Thyroid gland (tissue), 4 donors: ENCODE measurements around the gene ZNF502. TPM values are rescaled to one million over a fixed set of nuclear protein-coding genes. Genes with fewer than 3 reads are reported as not detected.

Experiments
- DNase-seq, 2 donors: peaks; one replicate each; pipeline ENCODE4 v3.0.0-alpha.2; 2019
- H3K27ac ChIP-seq, 3 donors: fragments of 200-600 bp; sonication (generic); 1 replicate in 2 of 3; 2 replicates in 1 of 3; pipeline ENCODE4 v1.5.1; 2016 to 2019; ENCODE audit warnings: mild to moderate bottlenecking in 1 of 3, moderate library complexity in 1 of 3
- H3K27me3 ChIP-seq: fragments of 200-600 bp; sonication (generic); one replicate; pipeline ENCODE4 v1.5.1; 2019
- H3K36me3 ChIP-seq, 2 donors: fragments of 200-600 bp; sonication (generic); one replicate each; pipeline ENCODE4 v1.5.1; 2016 to 2019
- H3K4me1 ChIP-seq, 2 donors: fragments of 200-600 bp; sonication (generic); one replicate each; pipeline ENCODE4 v1.5.1; 2017 to 2019
- H3K4me3 ChIP-seq, 3 donors: fragments of 200-600 bp; sonication (generic); replicated peaks in 1 of 3; 1 replicate in 2 of 3; 2 replicates in 1 of 3; pipeline ENCODE4 v1.5.1; 2016; ENCODE audit warnings: mild to moderate bottlenecking in 1 of 3
- H3K9me3 ChIP-seq: fragments of 200-600 bp; sonication (generic); one replicate; pipeline ENCODE4 v1.5.1; 2017
- CTCF ChIP-seq, 6 experiments: fragments of 200-600 bp in 3 of 6; fragments of 450-650 bp in 3 of 6; sonication (generic) in 3 of 6; IDR thresholded peaks; one replicate each; pipeline ENCODE4 v1.5.1; 2016 to 2019; ENCODE audit warnings: antibody characterized with exemption in 6 of 6, mild to moderate bottlenecking in 2 of 6, inconsistent platforms in 1 of 6, moderate library complexity in 1 of 6
- POLR2A ChIP-seq, 2 donors: fragments of 450-650 bp; IDR thresholded peaks; one replicate each; pipeline ENCODE4 v1.6.1; 2017; ENCODE audit warnings: antibody characterized with exemption in 2 of 2, mild to moderate bottlenecking in 2 of 2, moderate library complexity in 1 of 2
- WGBS, 2 donors: methylation state at CpG; one replicate each; pipeline ENCODE4 v1.1.5; 2017; 5-methylcytosine and 5-hydroxymethylcytosine counted together
- intact Hi-C: fragments of 100-400 bp; cut with DNase I; formaldehyde crosslinking; loops from one replicate; pipeline ENCODE4 v1.15.1; 2023
- total RNA-seq, 4 donors: library from RNA; depleted of rRNA; stranded (reverse); fragments of >200 nt; gene quantifications; one replicate each; pipeline ENCODE4 v1.2.3, GENCODE V29; 2016

ZNF502 gene
- total RNA-seq, 4 donors from 2014 or later = 6.4 to 11.1 (median 8.2) TPM

GRCh38 chr3:44685128-44685800 is 27.2 kb upstream of the ZNF502 start:
- Histone ChIP-seq H3K4me3 (peak overlapping the region; percentile 53 to 54 (median 54)), H3K9me3 (no peaks in the 10 kb centered on the region), H3K27ac (peak overlapping the region in 1 of 3 donors; percentile 31), H3K4me1 (peaks cover 0 to 5% of the 10 kb centered on the region in 2 donors), H3K27me3 (no peaks in the 10 kb centered on the region), H3K36me3 (no peaks in the 10 kb centered on the region)
- peak; percentile 81 to 83 for DNase-seq
- no peak for TF ChIP-seq CTCF (IDR thresholded peaks at IDR 0.05)
- TF ChIP-seq POLR2A (IDR thresholded peaks at IDR 0.05) = peak in 1 of 2 donors; percentile 32
- 3 to 4% methylated on average over 31 to 36 of the region's 48 CpGs for WGBS, 2 donors
- intact Hi-C loops = no loop called here

- H3K9me3 ChIP-seq = no peaks in the 10 kb centered on the region
- no peak for DNase-seq
- peaks cover 0 to 5% of the 10 kb centered on the region in 2 donors for H3K4me1 ChIP-seq
- intact Hi-C loops = no loop called here
- H3K27ac ChIP-seq = no peak overlapping the region
- H3K36me3 ChIP-seq = no peaks in the 10 kb centered on the region
- WGBS, 2 donors = 56 to 64% methylated on average over 1 of the region's 1 CpG
- no peak overlapping the region for H3K4me3 ChIP-seq
- TF ChIP-seq POLR2A (IDR thresholded peaks at IDR 0.05) = no peak
- no peaks in the 10 kb centered on the region for H3K27me3 ChIP-seq
Observed at GRCh38 chr3:44687898-44688297, 24.6 kb upstream of the ZNF502 start.

- peaks cover 13% of the 10 kb centered on the region for H3K9me3 ChIP-seq
- no peaks in the 10 kb centered on the region for H3K4me1 ChIP-seq
- TF ChIP-seq POLR2A (IDR thresholded peaks at IDR 0.05) = no peak
- no peak for TF ChIP-seq CTCF (IDR thresholded peaks at IDR 0.05)
- intact Hi-C loops = no loop called here
- H3K27ac ChIP-seq = no peak overlapping the region
- WGBS, 2 donors = 96 to 97% methylated on average over 10 of the region's 10 CpGs
- H3K27me3 ChIP-seq = no peaks in the 10 kb centered on the region
- H3K36me3 ChIP-seq = peaks cover 23 to 26% of the 10 kb centered on the region in 2 donors
- H3K4me3 ChIP-seq = no peak overlapping the region
- DNase-seq = no peak
Observed at GRCh38 chr3:44721231-44722102, 9.0 kb downstream of the ZNF502 start.

- no peak overlapping the region for H3K27ac ChIP-seq
- WGBS, 2 donors = 96 to 100% methylated on average over 1 of the region's 1 CpG
- no peak for DNase-seq
- H3K4me3 ChIP-seq = no peak overlapping the region
- no peaks in the 10 kb centered on the region for H3K27me3 ChIP-seq
- H3K4me1 ChIP-seq = no peaks in the 10 kb centered on the region
- peaks cover 13% of the 10 kb centered on the region for H3K9me3 ChIP-seq
- intact Hi-C loops = no loop called here
- peaks cover 23 to 26% of the 10 kb centered on the region in 2 donors for H3K36me3 ChIP-seq
- no peak for TF ChIP-seq POLR2A (IDR thresholded peaks at IDR 0.05)
- TF ChIP-seq CTCF (IDR thresholded peaks at IDR 0.05) = no peak
Observed at GRCh38 chr3:44722103-44722401, 9.6 kb downstream of the ZNF502 start.

- intact Hi-C loops = no loop called here
- H3K4me1 ChIP-seq = peaks cover 0 to 4% of the 10 kb centered on the region in 2 donors
- DNase-seq = peak; percentile 91 to 92
- peaks cover 11 to 13% of the 10 kb centered on the region in 2 donors for H3K36me3 ChIP-seq
- no peaks in the 10 kb centered on the region for H3K9me3 ChIP-seq
- H3K27me3 ChIP-seq = no peaks in the 10 kb centered on the region
- 1 to 2% methylated on average over 25 to 26 of the region's 46 CpGs for WGBS, 2 donors
- TF ChIP-seq CTCF (IDR thresholded peaks at IDR 0.05) (no peak), POLR2A (IDR thresholded peaks at IDR 0.05) (peak in 1 of 2 donors; percentile 30)
- no peak within 1 kb of the TSS for H3K27ac ChIP-seq
- peak within 1 kb of the TSS; percentile 3 to 63 (median 18) for H3K4me3 ChIP-seq
Observed at GRCh38 chr3:44729384-44729910, 17.0 kb downstream of the ZNF502 start, which contains the start of gene ZNF501. ZNF501 (plus strand) TSS chr3:44729635; CDS start chr3:44734422, 4,787 bp downstream.
